HG03103 (cell line): ENCODE data around the gene CDK18.

ENCODE experiments used
- ATAC-seq: cut with Tn5 transposase; IDR thresholded peaks from one replicate; pipeline ENCODE4 v1.9.1; 2021; ENCODE audit warnings: low read depth; ENCODE audit not compliant: unreplicated experiment

CDK18 gene

DNA sequence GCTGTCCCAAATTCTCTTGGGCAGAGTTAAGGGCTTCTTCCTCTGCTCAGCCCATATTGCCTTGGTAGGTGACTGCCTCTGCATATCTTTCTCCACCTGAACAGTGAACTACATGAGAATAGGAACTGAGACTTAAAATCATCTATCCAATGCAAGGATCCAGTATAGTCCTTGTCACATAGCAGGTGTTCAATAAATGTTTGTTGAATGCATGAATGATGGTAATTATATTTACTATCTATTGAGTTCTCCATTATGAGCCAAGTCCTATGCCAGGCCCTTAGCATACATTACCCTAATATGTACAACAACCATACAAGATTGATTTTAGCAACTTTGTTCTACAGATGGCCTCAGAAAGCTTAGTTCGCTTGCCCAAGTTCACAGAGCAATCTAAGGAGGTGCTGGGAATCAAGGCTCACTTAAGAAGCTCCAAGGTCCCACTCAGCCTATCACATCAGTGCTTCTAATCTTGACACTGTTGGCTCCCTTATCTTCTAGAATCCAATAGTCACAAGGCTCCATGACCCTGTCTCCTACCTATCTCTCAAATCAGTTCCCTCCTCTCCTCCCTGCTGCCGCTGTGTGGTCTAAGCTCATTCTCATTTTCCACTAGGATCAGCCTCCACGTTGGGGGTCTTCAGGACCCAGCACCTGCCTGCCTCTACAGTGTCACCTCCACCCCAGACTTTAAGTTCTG is 2.2 kb upstream of the CDK18 start:
- no peak for ATAC-seq

DNA sequence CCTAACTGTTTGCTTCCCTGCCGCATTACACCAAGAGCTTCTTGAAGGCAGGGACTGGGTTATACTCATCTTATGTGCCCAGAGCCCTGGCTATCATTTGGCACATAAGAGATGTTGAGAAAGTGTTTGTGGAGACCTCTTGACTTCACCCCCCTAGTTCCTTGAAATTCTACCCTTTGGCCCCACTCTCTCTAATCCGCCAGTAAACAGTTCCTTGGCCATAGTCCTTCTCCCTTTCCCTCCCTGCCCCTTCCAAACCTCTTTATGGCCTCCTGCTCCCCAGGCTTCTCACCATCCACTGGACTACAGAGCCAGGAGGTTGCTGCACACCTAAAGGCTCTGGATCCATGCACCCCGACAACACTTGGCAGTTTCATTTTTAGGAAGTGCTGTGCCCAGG is 1.5 kb upstream of the CDK18 start:
- no peak for ATAC-seq

DNA sequence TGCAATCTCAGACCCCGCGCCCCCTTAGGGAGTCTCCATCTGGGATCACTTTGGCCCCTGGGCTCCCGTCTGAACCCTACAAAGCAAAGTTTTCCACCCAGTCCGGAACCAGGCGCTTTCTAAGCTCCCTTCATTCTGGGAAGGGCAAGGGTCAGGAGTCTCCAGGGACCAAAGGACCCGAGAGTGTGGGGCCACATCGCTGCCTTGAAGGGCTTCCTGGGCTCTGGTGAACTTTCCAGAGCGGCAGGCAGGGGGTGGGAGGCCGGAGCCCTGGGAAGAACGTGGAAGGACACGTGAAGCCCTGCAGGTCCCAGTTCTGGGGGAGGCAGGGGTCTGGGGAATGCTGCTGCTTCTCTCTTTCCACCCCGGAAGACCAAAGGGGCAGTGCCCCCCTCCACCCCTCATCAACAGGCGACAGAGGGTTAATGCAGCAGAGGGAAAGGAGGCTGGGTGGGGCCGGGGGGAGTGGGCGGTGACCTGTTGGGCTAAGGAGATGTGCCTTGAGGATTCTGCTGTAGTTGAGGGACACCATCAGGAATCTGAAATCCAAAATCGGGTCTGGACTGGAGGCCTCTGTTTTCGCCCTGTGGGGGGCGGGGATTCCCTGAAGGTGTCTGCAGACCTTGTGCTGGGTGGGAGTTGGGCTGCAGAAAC is 734 bp downstream of the CDK18 start:
- no peak for ATAC-seq

DNA sequence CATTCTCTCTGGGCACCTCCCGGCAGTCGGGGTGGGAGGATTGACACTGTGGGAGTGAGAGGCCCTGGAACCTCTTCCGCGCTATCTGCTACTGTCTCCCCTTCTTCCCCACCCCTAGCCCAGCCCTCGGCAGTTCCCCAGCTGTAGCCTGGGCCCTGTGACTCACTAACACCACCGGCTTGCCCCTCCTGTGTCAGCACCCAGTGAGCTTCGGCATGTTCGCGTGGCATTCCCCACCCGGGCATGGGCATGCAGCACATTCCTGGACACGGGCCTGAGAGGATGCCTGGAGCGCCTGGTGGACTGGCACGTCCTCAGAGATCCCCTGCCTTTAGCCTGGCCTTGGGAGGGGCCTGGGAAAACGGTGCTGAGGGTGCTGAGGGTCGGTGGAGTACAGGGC is 1.3 kb downstream of the CDK18 start:
- no peak for ATAC-seq

DNA sequence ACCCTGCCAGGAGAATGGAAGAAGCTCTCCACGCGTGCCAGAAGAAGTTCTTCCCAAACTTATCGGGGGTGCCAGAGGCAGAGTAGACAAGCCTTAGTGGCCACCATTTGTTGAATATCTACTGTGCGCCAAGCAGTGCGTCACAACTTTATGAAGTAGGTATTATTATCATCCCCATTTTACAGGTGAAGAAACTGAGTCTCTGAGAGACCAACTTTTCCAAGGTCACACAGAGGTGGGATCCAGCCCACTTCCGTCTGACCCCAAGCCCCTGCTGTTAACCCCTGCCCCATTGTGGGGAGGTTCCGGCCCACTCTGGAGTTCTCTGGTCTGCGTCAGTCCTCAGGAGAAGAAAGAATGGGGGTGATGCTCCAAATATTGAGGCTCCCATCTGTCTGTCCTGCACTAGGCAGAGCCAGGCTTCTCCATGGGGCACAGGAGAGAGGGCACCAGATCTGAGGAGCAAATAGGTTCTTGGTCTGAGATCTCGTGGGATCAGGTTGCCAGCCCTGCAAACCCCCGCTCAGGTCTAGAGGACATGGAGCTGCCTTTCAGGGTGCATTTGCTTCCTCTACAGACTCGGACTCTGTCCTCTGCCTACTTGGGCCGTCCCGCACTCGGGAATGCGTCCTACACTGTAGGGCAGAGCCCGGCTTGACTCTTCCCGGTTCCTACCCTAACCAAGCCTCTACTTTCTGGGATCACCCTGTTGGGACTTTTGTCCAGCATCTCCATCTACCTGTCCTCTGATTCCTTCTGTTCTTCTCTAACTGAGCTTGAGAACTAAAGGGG is 2.1 kb downstream of the CDK18 start:
- ATAC-seq = no peak

DNA sequence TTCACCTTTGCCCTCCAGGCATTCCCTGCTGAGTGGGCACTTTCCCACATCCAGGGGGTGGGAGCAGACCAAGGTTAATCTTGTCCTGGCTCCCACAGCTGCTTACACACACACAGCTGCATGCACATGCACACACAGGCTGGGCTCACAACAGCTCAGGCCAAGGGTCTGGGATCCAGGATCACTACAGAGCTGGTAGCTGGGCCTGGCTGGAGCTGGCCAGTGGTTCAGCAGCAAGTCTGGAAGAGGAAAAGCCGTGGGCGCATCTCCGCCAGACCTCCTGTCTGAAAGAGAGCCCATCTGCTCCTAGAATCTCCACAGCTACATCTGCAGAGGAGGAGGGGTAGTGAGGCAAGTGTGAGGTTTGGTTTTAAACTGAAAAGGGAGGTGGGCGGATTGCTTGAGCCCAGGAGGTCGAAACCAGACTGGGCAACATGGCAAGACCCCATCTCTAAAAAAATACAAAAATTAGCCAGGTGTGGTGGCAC is 3.8 kb downstream of the CDK18 start:
- no peak for ATAC-seq

DNA sequence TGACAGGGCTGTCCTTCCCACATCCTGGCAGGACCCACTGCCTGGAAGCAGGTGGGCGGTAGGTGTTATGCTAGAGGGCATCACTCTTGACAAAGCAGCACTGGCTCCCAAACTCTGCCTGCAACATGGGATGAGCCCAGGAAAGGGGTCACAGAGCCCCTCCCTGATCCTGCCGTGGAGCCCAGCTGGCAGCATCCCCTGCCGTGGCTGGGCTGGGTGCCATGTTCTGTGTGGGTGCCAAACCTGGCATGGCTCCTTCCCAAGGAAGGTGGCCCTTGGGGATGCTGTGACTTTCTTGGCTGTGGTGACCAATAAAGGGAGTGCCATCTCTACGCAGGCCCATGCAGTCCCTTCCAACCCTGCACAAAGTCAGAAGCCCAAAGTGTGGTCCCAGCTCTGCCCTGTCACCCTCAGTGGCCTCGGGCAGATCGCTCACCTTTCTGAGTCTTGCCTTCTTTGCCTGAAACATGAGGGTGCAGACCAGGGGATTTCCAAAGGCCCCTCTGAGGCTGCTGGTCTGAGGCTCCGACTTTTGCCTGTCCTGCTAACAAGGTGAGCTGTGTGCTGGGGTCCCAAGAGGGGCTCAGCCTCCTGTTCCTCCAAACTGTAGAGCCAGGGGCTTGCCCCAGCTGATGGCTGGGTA is 6.0 kb downstream of the CDK18 start:
- ATAC-seq = no peak

DNA sequence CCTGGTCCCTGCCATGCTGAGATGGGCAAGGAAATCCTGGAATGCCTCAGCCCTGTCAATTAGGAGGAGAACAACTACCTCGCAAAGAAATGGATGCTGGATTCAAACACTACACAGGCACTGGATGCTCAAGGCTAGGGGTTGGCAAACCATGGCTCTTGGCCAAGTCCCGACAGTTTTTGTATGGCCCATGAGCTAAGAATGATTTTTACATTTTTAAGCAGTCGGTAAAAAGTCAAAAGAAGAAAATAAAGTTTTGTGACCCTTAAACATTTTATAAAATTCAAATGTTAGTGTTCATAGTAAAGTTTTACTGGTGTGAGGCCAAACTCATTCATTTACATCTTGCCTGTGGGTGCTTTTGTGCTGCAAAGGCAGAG is 6.5 kb downstream of the CDK18 start:
- no peak for ATAC-seq

DNA sequence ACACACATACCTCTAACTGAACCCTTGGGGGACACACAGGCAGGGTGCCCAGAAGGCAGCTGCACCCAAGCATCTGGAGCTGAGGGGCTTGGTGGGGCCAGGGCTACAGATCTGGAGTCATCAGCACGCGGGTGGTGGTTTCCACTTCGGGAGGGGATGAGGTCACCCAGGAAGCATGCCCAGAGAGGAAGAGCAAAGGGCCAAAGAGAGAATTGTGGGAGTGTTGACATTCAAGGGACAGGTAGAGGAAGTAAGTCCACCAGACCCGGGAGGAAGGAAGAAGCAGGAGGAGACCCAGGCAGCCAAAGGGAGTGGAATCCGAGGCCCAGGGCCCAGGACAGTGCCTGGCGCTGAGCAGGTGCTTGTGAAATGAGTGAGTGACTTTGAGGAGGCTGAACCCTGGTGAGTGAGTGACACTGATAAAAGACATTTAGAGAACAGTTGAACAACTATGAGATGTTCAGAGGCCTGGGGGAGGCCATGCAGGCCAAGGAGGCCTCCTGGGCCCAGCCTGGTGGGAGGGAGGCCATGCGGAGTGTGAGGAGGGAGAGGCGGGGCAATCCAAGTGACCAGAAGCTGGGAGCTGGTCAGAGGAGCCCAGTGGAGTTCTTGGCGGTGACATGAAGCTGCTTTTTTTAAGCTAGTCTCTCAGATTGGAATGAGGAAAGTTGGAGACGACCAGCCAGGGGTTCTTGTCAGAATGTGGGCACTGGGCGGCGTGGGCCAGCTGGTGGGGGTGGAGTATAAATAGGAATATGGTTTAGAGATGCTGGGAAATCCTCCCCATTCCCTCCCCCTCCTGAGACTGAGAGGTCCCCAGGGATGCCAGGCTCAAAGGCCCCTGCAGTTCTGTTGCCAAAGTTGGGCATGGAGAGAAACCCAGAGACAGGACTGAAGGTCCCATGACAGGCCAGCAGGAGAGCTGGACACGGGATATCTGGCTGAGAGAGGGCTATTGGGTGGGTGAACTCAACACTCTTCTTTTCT is 7.9 kb downstream of the CDK18 start:
- no peak for ATAC-seq

DNA sequence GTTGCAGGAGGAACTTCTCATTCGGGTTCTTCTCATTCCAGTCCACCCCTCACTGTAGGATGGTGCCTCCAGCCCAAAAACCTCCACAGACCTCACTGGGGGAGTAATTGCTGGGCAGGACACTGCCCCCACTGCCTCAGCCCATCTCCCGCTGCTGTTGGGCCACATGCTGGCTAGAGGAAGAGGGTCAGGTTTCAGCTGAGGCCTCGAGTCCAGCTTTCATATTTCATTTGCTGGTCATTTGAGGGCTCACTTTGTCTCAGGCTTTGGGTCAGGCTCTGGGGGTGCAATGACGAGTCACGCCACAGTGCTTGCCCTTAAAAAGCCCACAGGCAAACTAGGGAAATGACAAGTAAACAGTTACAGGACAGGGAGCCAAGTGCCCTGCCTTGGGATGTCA is 9.3 kb downstream of the CDK18 start:
- ATAC-seq = no peak

DNA sequence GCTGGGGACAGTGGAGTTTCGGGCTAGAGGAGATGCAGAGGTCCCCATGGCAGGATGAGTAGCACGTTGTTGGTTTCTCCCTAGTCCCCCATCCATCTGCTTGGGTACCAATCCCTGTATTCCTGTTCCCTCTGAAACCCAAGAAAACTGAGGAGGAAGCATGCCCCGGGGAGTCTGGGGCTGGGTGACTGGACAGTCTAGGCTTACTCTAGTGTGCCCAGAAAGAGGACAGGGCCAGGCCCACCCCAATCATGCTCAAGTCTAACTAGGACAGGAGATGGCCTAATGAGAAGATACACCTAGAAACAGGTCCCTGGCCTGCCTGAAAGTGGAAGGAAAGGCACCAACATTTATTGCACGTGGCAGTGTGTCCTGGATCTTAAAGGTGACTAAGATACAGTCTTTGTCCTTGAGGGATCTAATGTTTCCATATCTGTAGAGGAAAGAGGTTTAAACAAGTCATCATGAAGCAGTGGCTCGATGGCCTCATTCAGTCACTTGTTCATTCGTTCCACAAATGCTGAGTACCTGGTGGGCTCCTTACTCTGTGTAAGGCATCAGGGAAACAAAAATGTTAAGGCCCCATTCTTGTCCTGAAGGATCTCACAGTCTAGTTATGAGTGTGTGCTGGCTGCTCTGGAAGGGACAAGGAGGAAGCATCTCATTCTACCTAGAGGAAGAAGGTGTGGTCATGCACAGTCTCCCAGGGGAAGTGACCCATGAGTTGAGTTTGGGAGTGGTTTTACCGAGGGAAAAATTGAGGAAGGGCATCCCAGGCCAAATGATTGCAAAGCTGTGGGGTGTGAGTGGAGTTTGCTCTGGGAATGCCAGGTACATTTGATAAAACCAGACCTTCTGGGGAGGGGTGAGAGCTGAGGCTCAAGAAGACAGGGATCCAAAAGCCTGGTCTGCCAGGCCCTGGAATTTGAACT is 10.0 kb downstream of the CDK18 start:
- ATAC-seq = no peak

DNA sequence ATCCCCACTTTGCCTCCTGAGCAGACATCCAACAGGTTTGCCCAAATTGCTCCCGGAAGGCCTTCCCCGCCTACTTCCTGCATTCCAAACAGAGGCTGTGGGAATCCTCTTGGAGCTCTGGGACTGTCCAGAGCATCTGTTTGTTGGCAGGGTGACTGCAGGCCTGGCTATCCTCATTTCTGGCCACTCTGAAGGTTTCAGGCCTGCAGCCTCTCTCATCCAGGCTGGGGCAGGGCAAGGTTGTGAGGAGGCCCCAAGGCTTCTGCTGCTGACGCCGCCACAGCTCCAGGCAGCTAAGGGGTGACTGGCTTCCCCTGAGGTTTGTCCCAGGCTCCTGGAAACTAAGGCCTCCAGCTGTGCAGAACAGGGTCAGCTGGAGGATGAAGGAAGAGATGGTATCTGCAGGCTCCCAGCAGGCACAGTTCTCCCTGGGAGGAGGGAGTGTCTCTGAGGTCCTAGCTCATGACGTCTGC is 11.3 kb downstream of the CDK18 start:
- no peak for ATAC-seq

DNA sequence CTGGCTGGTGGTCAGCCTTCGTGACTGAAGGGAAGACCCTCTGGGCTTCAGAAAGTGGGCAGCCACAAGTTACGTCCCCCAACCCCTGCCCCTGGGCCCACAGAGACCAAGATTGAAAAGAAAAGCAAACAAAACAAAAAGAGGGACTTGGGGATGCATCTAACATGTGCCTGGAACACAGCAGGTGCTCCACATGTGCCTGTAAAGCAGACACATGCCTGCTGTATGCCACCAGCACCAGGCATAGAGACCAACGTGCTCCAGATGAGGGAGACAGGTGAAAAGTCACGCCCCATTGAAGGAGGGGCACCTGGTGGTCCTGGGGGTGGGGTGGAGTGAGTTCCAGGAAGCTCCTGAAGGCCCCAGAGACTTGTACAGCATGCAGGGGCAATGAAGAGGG is 11.9 kb downstream of the CDK18 start:
- no peak for ATAC-seq

DNA sequence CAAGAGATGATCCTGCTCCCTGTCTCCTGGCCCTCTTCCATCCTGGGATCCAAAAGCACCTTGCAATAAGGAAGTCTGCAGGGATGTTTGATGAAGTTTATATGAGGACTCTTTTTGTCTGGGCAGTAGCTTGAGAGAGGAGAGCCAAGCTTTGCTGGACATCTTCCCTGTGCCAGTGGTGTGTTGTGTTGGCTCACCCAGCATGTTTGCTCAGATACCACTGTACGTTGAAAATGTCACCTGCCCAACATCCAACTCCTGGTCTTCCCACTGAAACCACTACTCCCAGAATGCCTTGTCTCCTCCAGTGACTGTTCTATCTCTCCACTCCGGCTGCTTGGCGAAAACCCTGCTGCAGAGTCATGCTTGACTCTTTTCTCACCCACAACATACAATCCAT is 12.8 kb downstream of the CDK18 start:
- ATAC-seq = no peak

DNA sequence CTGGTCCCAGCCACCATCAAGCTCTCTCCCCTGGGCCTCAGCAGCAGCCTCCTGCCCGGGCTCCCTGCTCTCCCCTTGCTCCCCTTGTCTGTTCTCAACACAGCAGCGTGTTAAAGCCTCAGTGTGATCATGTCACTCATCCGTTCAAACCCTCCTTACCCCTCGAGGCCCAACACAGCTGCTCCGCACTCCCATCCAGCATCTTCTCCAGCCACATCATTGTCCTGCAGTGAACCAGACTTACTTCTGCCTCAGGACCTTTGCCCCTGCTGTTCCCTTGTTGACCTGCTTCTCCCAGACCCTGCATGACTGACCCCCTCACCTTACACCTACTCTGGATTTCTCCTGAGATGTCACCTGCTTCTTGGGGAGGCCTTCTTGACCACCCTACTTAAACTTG is 13.3 kb downstream of the CDK18 start:
- no peak for ATAC-seq

DNA sequence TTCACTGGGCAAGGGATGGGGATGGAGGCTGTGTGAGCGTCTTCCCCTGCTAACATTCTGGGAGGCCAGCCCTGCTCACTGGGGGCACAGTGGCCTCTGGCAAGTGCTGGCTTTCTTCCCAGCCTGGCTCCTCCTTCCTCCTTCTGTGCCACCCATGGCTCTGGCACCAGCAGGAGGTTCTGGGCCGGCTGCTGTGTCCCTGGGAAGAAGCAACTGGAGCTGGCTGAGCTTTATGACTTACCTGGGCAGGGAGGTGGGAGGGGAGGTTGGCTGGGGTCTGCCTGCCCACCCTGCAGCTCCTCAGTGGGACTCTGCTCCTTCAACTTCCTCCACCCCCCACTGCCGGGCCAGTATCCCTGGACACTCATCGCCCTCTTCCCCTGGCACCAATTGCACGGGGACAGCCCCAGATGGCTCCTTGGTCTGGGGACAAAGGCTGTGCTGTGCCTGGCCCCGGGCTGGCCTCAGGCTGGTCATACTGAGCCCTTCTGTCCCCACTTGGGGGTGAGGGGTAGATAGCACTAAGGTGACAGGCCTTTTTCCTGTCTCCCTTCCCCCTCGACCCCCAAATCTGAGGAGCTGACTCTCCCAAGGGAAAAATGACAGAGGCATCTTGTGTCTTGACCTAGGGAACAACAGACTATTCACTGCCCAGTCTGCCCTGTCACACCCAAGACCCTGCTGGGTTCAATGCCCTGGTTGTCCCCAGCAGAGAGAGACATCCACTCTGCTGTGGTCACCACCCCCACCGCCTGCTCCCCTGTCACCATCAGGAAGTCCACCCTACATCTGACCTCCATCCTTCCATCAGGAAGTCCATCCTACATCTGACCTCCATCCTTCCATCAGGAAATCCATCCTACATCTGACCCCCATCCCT is 14.4 kb downstream of the CDK18 start:
- ATAC-seq = no peak

DNA sequence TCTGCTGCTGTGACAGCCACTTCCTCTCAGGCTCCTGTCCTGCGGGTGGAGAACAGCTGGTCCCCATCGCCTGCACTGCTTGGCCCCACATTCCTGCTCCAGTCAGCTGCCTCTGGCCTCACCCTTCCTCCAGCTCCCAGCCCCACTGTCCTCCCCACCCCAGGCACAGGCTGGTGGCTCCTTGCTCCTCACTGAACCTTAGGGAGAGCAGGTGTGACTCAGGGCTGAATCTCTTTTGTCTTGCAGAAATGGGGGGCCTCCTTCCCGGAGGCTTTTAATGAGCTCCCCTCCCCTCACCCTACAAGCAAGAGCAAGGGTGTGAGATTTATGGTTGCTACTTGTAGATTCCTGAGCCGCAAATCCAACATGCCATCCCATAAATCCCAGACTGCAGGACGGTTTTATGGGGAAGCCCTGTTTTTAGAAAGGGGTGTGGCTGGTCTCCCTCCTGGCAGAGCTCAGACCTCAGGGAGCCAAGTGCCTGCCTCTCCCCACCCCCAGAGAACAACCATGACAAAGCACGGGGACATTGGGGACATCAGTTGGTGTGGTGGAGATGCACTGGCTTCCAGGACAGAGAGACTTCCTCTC is 15.2 kb downstream of the CDK18 start:
- no peak for ATAC-seq
